Fibroblast of lung (primary cell): ENCODE results near the gene LDLRAD4.

Experiments used
- EZH2 ChIP-seq: IDR thresholded peaks from 2 replicates; pipeline ENCODE4 v1.5.1; 2012; ENCODE audit warnings: low read length, control low read depth, mild to moderate bottlenecking; ENCODE audit errors: missing control alignments
- TF ChIP-seq, protein P1 (sequence below), 2 donors: IDR thresholded peaks in 1 of 2; conservative IDR thresholded peaks in 1 of 2; 1 replicate in 1 of 2; 2 replicates in 1 of 2; pipeline ENCODE4 v1.5.1; 2011 to 2012; ENCODE audit warnings: low read length in 2 of 2, control low read depth in 1 of 2, inconsistent platforms in 1 of 2, low read depth in 1 of 2, mild to moderate bottlenecking in 1 of 2

DNA sequence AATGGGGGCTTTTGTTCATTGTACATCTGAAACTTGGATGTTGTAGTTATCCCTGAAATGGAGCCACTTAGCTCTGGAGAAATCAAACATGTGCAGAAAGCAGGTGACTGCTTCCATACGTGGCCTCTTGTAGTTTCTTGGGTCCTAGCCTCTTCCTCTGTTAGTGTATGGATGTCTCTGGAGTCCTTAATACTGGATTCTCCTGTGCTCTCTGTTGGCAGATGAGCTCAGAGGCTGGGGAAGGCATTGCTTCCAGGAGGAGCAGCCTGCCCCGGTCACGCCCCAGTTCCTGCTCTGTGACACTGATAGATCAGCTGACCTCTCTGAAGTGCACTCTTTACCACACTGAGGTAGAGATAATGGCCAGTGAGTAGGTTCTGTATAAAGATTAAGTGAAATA, 176.2 kb downstream of the LDLRAD4 start:
- TF ChIP-seq, protein P1, sequence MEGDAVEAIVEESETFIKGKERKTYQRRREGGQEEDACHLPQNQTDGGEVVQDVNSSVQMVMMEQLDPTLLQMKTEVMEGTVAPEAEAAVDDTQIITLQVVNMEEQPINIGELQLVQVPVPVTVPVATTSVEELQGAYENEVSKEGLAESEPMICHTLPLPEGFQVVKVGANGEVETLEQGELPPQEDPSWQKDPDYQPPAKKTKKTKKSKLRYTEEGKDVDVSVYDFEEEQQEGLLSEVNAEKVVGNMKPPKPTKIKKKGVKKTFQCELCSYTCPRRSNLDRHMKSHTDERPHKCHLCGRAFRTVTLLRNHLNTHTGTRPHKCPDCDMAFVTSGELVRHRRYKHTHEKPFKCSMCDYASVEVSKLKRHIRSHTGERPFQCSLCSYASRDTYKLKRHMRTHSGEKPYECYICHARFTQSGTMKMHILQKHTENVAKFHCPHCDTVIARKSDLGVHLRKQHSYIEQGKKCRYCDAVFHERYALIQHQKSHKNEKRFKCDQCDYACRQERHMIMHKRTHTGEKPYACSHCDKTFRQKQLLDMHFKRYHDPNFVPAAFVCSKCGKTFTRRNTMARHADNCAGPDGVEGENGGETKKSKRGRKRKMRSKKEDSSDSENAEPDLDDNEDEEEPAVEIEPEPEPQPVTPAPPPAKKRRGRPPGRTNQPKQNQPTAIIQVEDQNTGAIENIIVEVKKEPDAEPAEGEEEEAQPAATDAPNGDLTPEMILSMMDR (conservative IDR thresholded peaks at IDR 0.05 in 1 of 2, IDR thresholded peaks at IDR 0.05 in 1 of 2; ENCODE audit: low read depth in 1 of 2, low read length in 2 of 2), result no peak
- no peak for TF ChIP-seq EZH2
